Loucy (cell line): Measurements from ENCODE around the gene DLGAP5.

Source experiments
- H2AFZ ChIP-seq: fragments of 200-600 bp; sonication (generic); 2 replicates; pipeline ENCODE4 v1.6.0; 2016; ENCODE audit warnings: antibody characterized with exemption, mild to moderate bottlenecking, low read length, moderate library complexity
- H3F3A ChIP-seq: fragments of 200-600 bp; 2 replicates; pipeline ENCODE4 v1.6.0; 2016; ENCODE audit warnings: antibody characterized with exemption, low read depth, mild to moderate bottlenecking
- H3K27me3 ChIP-seq: fragments of 200-600 bp; sonication (generic); 2 replicates; pipeline ENCODE4 v1.6.1; 2014; ENCODE audit warnings: low read length, mild to moderate bottlenecking; ENCODE audit not compliant: insufficient read depth, poor library complexity, severe bottlenecking
- H3K36me3 ChIP-seq: fragments of 200-600 bp; sonication (generic); 2 replicates; pipeline ENCODE4 v1.6.1; 2016; ENCODE audit warnings: low read length; ENCODE audit not compliant: insufficient read depth
- H3K4me1 ChIP-seq: fragments of 200-600 bp; sonication (generic); 2 replicates; pipeline ENCODE4 v1.5.1; 2014; ENCODE audit warnings: low read length, mild to moderate bottlenecking; ENCODE audit not compliant: insufficient read depth, poor library complexity, severe bottlenecking
- H3K4me2 ChIP-seq: fragments of 200-600 bp; sonication (generic); 2 replicates; pipeline ENCODE4 v1.6.0; 2014; ENCODE audit warnings: antibody characterized with exemption, low read length, low read depth, mild to moderate bottlenecking; ENCODE audit not compliant: poor library complexity, severe bottlenecking
- H3K4me3 ChIP-seq: fragments of 200-600 bp; sonication (generic); 2 replicates; pipeline ENCODE4 v1.5.1; 2014; ENCODE audit warnings: low read length, mild to moderate bottlenecking, mixed read lengths; ENCODE audit not compliant: poor library complexity, severe bottlenecking
- H3K79me2 ChIP-seq: fragments of 200-600 bp; sonication (generic); 2 replicates; pipeline ENCODE4 v1.6.1; 2014; ENCODE audit warnings: low read length; ENCODE audit not compliant: insufficient read depth
- H3K9ac ChIP-seq: fragments of 200-600 bp; sonication (generic); 2 replicates; pipeline ENCODE4 v1.6.0; 2014; ENCODE audit warnings: mild to moderate bottlenecking, low read depth, low read length, moderate library complexity; ENCODE audit not compliant: poor library complexity, severe bottlenecking
- H3K9me2 ChIP-seq: fragments of 200-600 bp; sonication (generic); replicated peaks from 2 replicates; pipeline ENCODE4 v1.6.1; 2016; ENCODE audit warnings: low read depth, low read length, mixed read lengths
- H3K9me3 ChIP-seq: fragments of 200-600 bp; sonication (generic); 2 replicates; pipeline ENCODE4 v1.6.1; 2014; ENCODE audit warnings: mild to moderate bottlenecking, antibody characterized with exemption, low read length, low read depth; ENCODE audit not compliant: insufficient read depth
- H4K20me1 ChIP-seq: fragments of 200-600 bp; sonication (generic); 2 replicates; pipeline ENCODE4 v1.6.0; 2014; ENCODE audit warnings: antibody characterized with exemption, low read length, mild to moderate bottlenecking; ENCODE audit not compliant: insufficient read depth, poor library complexity, severe bottlenecking
- EZH2phosphoT487 ChIP-seq: fragments of 200-600 bp; IDR thresholded peaks from 2 replicates; pipeline ENCODE4 v1.6.1; 2018; ENCODE audit warnings: antibody characterized with exemption, mild to moderate bottlenecking, moderate library complexity, borderline replicate concordance
- TF ChIP-seq, protein P1 (sequence below): fragments of 200-600 bp; sonication (generic); conservative IDR thresholded peaks from 2 replicates; pipeline ENCODE4 v1.5.1; 2014; ENCODE audit warnings: mild to moderate bottlenecking, antibody characterized with exemption, low read length

The DLGAP5 gene

DNA sequence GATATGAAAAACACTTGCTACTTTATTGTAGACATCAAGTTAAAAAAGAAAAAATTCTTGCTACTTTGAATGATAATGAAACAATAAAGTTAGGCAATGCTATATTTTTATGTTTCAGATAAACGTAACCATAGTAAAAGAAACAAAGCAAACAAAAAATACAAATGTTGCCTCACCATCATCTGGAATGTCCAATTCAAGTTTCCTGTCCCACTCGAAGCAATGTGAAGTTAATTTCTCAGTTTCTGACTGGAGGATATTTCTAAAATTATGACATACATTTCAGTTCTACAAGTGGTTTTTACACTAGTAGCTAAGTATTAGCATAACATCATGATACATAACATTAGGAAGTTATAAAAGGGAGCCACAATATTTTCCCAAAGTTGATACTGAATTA, 20.9 kb downstream of the DLGAP5 start:
- H3K79me2 ChIP-seq = no peaks in the 10 kb centered on the region
- H3K9me2 ChIP-seq = no peaks in the 10 kb centered on the region
- H3K4me1 ChIP-seq = no peaks in the 10 kb centered on the region
- no peak overlapping the region for H2AFZ ChIP-seq
- H3K4me3 ChIP-seq = no peak overlapping the region
- H3K9me3 ChIP-seq = no peaks in the 10 kb centered on the region
- no peak overlapping the region for H3K9ac ChIP-seq
- H4K20me1 ChIP-seq = no peaks in the 10 kb centered on the region
- H3F3A ChIP-seq = no peaks in the 10 kb centered on the region
- no peak overlapping the region for H3K4me2 ChIP-seq
- TF ChIP-seq EZH2phosphoT487 = no peak
- TF ChIP-seq, protein P1, sequence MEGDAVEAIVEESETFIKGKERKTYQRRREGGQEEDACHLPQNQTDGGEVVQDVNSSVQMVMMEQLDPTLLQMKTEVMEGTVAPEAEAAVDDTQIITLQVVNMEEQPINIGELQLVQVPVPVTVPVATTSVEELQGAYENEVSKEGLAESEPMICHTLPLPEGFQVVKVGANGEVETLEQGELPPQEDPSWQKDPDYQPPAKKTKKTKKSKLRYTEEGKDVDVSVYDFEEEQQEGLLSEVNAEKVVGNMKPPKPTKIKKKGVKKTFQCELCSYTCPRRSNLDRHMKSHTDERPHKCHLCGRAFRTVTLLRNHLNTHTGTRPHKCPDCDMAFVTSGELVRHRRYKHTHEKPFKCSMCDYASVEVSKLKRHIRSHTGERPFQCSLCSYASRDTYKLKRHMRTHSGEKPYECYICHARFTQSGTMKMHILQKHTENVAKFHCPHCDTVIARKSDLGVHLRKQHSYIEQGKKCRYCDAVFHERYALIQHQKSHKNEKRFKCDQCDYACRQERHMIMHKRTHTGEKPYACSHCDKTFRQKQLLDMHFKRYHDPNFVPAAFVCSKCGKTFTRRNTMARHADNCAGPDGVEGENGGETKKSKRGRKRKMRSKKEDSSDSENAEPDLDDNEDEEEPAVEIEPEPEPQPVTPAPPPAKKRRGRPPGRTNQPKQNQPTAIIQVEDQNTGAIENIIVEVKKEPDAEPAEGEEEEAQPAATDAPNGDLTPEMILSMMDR = no peak
- H3K27me3 ChIP-seq = no peaks in the 10 kb centered on the region
- H3K36me3 ChIP-seq = peaks cover 83% of the 10 kb centered on the region

DNA sequence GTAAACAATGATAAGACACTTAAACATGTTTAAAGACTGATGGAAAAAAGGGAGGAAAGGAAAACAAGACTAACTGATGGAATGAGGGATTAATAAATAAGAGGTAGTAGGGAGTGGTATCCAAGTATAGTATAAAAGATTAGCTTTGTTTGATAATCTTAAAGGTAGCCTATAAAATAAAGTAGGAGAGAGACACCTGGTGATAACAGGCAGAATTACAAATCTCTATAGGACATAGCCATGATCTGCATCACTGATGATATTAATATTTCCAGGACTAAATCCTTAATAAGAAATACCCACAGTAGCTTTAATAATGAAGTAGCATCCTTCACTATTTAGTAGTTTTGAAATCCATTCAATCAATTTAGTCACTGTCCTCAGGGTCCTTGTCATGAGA, 30.4 kb downstream of the DLGAP5 start:
- TF ChIP-seq EZH2phosphoT487 = no peak
- TF ChIP-seq, protein P1 = peak; percentile 71
- no peak overlapping the region for H3K4me2 ChIP-seq
- no peaks in the 10 kb centered on the region for H3K9me2 ChIP-seq
- no peaks in the 10 kb centered on the region for H3F3A ChIP-seq
- no peaks in the 10 kb centered on the region for H3K4me1 ChIP-seq
- H3K4me3 ChIP-seq = no peak overlapping the region
- peaks cover 82% of the 10 kb centered on the region for H3K36me3 ChIP-seq
- H3K79me2 ChIP-seq = no peaks in the 10 kb centered on the region
- no peak overlapping the region for H2AFZ ChIP-seq
- H4K20me1 ChIP-seq = no peaks in the 10 kb centered on the region
- H3K9me3 ChIP-seq = no peaks in the 10 kb centered on the region
- no peak overlapping the region for H3K9ac ChIP-seq
- H3K27me3 ChIP-seq = no peaks in the 10 kb centered on the region

DNA sequence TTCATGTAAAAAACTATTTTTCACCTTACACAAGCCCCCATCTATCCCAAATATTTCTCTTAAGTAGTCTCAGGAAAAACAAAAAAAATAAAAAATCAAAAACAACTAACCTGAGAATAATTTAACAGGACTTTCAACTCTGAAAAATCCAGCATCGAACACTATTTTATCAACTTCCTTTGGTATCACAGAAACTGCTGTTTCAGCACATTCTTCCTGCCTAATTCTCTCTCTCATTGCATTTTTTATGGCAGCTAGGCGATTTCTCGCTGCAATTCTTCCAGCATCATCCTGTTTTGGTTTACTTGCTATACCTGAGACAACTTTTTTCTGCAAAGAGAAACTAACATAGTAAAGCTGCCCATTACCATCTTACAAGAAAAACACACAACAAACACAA, 33.0 kb downstream of the DLGAP5 start:
- H3K9me3 ChIP-seq = no peaks in the 10 kb centered on the region
- H3K36me3 ChIP-seq = peaks cover 80% of the 10 kb centered on the region
- no peaks in the 10 kb centered on the region for H3F3A ChIP-seq
- H3K4me2 ChIP-seq = no peak overlapping the region
- H3K27me3 ChIP-seq = no peaks in the 10 kb centered on the region
- no peaks in the 10 kb centered on the region for H3K9me2 ChIP-seq
- no peak overlapping the region for H3K4me3 ChIP-seq
- H3K4me1 ChIP-seq = no peaks in the 10 kb centered on the region
- H3K9ac ChIP-seq = no peak overlapping the region
- H4K20me1 ChIP-seq = no peaks in the 10 kb centered on the region
- no peak overlapping the region for H2AFZ ChIP-seq
- TF ChIP-seq EZH2phosphoT487 = no peak
- H3K79me2 ChIP-seq = no peaks in the 10 kb centered on the region

DNA sequence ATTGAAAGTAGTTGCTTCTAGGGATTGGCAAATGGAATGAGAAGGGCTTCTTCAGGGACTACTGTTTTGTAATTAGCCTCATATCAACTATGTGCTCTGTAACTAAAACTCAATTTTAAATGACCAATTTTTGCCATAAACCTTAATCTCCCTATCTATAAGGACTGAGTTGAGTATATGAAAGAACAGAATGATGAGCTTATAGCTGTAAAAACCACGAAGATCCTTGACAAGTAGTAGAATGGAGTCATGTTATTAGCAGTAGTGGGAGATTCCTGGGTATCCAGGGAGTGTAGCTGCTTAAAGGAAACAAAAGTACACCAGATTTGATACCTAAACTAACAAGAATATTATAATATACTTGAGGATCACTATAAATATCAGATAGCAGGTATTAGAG, 34.3 kb downstream of the DLGAP5 start:
- Histone ChIP-seq H3K27me3 (no peaks in the 10 kb centered on the region), H3K4me3 (no peak overlapping the region), H3K36me3 (peaks cover 79% of the 10 kb centered on the region), H4K20me1 (no peaks in the 10 kb centered on the region), H3K9ac (no peak overlapping the region), H3F3A (no peaks in the 10 kb centered on the region), H3K79me2 (no peaks in the 10 kb centered on the region), H3K4me2 (no peak overlapping the region), H2AFZ (no peak overlapping the region), H3K9me2 (no peaks in the 10 kb centered on the region), H3K9me3 (no peaks in the 10 kb centered on the region), H3K4me1 (no peaks in the 10 kb centered on the region)
- no peak for TF ChIP-seq EZH2phosphoT487
